Cerebellar cortex (tissue), 1 donor: ENCODE results near the gene ALPI.
"Not testable (repeated sequence)": the region's sequence is repeated elsewhere in the genome, so short reads cannot be mapped to it uniquely, and the experiment has no call there.

Source experiments
- DNase-seq: peaks from one replicate; pipeline ENCODE4 v3.0.0-alpha.2; 2015; ENCODE audit warnings: low spot score

The ALPI gene

GRCh38 chr2:232443047-232443446 lies 12.9 kb upstream of the ALPI start:
- not testable (repeated sequence) for DNase-seq

GRCh38 chr2:232443669-232444408 lies 12.1 kb upstream of the ALPI start:
- DNase-seq = not testable (repeated sequence)

DNA sequence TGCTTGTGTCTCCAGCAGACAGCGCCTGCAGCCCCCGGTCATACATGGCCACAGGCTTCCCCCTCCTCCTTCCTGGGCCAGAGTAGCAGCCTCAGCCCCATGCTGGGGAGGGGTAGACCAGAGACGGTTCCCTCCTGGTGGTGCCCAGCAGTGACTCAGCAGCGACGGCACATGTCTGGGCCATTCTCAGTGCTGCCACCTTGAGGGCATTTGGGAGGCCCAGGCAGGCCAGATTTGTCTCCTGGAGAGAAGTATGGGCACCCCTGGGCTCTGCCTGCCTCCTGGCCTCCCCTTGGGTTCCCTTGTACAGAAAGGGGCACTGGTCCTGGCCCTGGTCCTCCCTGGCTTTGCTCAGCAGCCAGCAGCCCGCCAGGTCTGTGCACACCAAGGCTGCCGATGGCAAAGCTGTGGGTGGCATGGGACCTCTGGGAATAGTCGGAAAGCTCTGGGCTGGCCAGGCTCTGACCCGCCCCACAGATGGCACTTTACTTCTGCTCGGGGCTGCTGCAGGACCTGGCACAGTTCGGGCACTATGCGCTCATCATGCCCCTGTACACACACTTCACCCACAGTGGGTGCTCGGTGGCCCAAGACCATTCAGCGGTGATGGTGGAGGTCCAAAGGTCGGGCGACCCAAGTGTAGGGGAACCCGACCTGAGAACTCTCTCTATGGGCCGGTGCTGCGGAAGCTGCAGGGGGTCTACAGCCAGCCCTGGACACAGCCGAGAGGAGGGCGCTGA lies 11.4 kb upstream of the ALPI start:
- peak; percentile 42 for DNase-seq

GRCh38 chr2:232445149-232445885 lies 10.6 kb upstream of the ALPI start:
- not testable (repeated sequence) for DNase-seq

- not testable (repeated sequence) for DNase-seq
These were observed 9.6 kb upstream of the ALPI start for GRCh38 chr2:232446266-232446777.

DNA sequence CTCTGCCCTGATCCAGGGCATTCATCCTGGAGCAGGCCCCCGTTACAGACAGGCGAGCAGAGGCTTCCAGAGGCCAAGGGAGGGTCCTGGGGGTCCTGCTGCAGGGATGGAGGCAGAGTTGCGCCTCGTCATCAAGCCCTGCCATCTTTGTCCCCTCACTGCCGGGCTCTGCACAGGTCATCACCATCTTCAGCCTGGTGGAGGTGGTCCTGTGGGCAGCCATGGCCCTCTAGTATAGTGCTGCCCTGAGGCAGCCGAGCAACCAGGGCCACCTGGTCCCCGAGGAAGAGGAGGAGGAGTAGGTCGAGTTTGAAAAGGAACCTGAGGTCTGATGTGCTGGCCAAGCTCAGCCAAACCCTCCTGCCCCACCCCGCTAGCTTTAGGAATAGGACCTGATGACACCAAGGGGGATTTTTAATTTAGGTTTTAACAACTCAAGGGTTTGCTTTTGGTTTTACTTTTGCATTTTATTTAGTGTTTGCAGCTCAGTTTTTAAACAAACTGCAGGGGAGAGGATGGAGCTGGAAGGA lies 8.8 kb upstream of the ALPI start:
- DNase-seq = no peak

DNA sequence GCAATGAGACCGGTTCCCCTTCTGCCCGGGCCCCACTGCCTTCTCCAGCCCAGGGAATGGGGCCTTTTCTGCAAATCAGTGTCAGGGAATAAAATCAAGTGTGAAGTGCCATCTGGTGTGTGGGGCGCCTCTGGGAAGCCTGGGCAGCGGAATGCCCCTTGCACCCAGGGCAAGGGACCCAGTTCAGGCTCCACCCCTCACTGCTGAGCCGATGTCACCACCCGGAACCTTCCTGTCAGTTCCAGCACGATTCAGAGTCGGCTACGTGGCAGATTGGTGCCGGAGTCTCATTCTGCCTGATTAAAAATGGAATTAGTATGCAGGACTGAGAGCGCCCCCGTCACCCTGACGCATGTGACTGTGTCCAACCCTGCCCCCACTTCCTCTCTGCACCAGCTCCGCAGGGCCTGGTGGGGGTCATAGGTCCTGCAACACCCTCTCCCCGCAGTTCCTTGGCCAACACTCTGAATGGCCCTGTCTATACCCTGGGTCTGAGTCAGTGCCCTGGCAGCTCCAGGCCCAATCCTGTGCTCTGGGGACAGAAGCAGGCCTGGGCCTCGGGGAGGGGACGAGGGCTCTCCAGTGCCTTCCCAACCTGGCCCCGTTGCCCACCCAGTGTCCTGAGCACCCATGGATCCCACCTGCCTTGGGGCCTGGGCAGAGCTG lies 8.2 kb upstream of the ALPI start:
- DNase-seq = no peak

DNA sequence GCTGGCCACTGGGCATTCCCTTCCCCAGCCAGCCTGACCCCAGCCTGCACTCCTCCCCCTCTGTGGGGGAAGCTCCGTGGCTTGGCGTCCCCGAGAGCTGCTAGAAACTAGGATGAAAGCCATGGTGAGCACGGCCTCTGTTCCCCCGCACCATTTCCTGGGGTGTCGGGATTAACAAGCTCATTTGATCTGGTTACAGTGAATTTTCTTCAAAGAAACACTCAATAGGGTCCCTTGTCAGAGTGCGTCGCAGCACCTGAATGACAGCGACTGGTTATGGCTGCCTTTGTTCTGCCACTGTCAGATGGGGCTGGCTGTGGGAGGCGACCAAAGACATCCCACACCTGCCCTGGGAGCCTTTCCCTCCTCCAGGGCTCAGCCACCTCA lies 7.7 kb upstream of the ALPI start:
- DNase-seq = no peak

DNA sequence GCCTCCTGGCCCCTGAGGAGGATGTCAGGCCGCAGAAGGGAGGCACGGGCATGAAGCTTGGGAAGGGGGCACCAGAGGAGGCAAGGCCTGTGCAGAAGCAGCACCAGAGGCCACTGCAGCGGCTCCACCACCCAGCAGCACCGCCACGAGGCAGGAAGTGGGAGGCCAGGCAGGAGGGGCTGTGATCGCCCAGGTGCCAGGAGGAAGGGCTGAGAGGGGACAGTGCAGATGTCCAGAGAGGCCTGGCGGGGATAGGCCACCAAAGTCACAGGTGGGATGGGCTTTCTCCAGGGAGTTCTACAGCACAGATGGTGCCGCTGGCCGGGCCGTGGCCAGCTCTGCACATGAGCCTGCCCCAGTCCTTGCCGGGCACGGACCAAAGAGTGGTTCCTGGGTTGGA lies 6.0 kb upstream of the ALPI start:
- DNase-seq = no peak

GRCh38 chr2:232451645-232452044 lies 4.3 kb upstream of the ALPI start:
- not testable (repeated sequence) for DNase-seq

DNA sequence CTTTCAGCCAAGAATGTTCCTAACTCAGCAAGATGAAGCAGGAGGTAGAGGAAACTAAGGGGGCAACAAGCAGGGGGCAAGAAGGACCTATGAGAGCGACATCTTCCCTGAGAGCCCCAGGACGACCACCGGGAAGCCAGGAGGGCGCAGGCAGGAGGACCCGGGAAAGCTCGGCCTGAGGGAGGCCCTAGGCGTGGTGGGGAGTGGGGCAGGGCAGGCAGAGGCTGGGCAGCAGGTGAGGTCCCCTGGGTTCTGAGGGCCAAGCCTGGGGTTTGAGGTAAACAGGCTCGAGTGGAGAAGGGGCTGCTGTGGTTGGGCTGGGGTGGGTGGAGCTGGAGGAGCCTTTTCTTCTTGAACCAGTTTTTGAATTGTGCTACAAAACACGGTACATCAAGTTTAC lies 1.3 kb upstream of the ALPI start:
- DNase-seq = no peak

GRCh38 chr2:232456296-232457120 lies 555 bp downstream of the ALPI start:
- no peak for DNase-seq

GRCh38 chr2:232457121-232458011 lies 1.4 kb downstream of the ALPI start:
- no peak for DNase-seq

DNA sequence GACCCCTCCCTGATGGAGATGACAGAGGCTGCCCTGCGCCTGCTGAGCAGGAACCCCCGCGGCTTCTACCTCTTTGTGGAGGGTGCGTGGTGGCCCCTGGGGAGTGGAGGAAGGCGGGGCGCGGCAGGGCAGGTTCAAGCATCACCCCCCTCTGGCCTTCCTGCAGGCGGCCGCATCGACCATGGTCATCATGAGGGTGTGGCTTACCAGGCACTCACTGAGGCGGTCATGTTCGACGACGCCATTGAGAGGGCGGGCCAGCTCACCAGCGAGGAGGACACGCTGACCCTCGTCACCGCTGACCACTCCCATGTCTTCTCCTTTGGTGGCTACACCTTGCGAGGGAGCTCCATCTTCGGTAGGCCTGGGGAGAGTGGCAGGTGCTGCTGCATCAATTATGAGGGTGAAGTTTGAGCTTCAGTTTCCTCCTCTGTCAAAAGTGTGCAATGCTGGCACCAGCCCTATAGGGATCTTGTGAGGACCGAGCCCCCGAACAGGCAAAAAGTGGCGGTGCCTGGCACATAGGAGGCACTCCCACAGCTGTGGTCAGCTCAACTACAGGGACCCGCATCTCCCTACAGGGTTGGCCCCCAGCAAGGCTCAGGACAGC lies 2.2 kb downstream of the ALPI start:
- DNase-seq = no peak

DNA sequence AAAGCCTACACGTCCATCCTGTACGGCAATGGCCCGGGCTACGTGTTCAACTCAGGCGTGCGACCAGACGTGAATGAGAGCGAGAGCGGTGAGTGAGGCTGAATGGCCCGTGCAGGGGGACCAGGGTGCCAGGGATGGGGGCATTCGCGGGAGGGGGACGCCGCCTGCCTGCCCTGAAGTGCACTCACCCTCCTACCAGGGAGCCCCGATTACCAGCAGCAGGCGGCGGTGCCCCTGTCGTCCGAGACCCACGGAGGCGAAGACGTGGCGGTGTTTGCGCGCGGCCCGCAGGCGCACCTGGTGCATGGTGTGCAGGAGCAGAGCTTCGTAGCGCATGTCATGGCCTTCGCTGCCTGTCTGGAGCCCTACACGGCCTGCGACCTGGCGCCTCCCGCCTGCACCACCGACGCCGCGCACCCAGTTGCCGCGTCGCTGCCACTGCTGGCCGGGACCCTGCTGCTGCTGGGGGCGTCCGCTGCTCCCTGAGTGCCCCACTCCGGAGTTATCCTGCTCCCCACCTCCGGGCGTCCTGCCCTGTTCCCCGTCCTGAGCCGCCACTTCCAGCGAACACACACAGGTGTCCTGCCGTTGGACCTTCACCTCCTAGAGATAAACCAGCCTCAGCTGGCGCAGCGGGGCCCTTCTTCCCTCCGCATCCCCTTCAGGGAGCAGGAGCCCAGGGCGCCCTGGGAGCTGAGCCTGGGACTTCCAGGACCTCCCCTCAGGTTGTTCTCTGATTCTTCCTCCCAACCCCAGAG lies 2.9 kb downstream of the ALPI start:
- no peak for DNase-seq

DNA sequence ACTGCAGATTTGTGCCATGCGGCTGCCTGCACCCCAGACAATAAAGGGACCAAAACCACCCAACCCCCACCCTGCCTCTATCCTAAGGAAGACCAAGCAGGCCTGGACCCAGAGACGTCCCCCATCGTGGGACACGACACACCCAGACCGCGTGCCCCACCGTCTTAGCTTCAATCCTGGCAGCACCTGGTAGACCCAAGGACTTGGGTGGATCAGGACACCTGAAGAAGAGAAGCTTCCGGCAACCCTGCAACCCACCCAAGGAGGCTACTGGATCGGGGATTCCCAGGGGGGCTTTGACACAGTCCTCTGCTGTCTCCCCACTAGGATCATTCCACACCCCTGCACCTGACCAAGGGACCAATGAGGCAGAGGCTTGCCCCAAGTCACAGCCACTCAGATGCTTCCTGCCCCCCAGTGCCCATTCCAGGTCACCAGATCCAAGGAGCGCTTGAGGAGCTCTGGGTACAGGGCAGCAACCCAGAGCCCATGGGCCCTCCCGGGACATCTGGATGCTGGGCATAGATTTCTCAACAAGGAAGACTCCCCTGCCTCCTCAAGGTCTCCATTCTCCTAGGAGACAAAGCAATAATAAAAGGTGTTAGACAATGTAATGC lies 3.6 kb downstream of the ALPI start:
- no peak for DNase-seq

DNA sequence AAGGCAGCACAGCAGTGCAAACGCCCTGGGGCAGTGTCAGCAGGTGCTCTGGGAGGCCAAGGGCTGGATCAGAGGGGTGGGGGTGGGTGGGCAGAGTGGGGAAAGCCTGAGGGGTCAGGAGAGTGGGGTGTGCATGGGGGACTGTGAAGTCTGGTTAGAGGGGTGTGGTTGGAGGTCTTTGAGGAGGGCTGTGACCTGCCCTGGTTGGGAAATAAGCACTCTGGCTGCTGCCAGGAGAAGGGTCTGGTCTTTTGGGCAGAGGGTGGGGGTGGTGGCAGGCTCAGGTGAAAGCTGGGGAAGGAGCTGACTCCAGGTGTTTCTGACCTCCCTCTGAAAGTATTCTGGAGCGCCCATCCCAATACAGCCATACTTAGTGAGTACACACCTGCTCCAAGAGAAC lies 4.2 kb downstream of the ALPI start:
- no peak for DNase-seq
